ENCODE measurements around the gene FDX2.

GRCh38 chr19:10270616-10271394 lies 45.0 kb downstream of the FDX2 start, which contains the start of gene ICAM1:
- TF ChIP-seq EZH2 (IDR thresholded peaks at IDR 0.05; ENCODE audit: low read length, unreplicated experiment) = no peak
- TF ChIP-seq, protein P1, sequence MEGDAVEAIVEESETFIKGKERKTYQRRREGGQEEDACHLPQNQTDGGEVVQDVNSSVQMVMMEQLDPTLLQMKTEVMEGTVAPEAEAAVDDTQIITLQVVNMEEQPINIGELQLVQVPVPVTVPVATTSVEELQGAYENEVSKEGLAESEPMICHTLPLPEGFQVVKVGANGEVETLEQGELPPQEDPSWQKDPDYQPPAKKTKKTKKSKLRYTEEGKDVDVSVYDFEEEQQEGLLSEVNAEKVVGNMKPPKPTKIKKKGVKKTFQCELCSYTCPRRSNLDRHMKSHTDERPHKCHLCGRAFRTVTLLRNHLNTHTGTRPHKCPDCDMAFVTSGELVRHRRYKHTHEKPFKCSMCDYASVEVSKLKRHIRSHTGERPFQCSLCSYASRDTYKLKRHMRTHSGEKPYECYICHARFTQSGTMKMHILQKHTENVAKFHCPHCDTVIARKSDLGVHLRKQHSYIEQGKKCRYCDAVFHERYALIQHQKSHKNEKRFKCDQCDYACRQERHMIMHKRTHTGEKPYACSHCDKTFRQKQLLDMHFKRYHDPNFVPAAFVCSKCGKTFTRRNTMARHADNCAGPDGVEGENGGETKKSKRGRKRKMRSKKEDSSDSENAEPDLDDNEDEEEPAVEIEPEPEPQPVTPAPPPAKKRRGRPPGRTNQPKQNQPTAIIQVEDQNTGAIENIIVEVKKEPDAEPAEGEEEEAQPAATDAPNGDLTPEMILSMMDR (conservative IDR thresholded peaks at IDR 0.05; ENCODE audit: low read depth, low read length) = no peak
